Breast epithelium (tissue), 3 donors: ENCODE measurements around the gene ARAF.

Source experiments
- POLR2A ChIP-seq: fragments of 450-650 bp; IDR thresholded peaks from one replicate; pipeline ENCODE4 v1.6.1; 2016; ENCODE audit warnings: antibody characterized with exemption, mild to moderate bottlenecking, moderate library complexity
- POLR2AphosphoS5 ChIP-seq, 3 donors: sonication (generic); formaldehyde crosslinking; IDR thresholded peaks; one replicate each; pipeline ENCODE4 v1.6.1; 2017; ENCODE audit warnings: antibody characterized with exemption in 3 of 3
- TF ChIP-seq, protein P1 (sequence below), 3 donors: fragments of 450-650 bp; IDR thresholded peaks; one replicate each; pipeline ENCODE4 v1.5.1; 2016 to 2017; ENCODE audit warnings: antibody characterized with exemption in 3 of 3, mild to moderate bottlenecking in 3 of 3, moderate library complexity in 3 of 3

DNA sequence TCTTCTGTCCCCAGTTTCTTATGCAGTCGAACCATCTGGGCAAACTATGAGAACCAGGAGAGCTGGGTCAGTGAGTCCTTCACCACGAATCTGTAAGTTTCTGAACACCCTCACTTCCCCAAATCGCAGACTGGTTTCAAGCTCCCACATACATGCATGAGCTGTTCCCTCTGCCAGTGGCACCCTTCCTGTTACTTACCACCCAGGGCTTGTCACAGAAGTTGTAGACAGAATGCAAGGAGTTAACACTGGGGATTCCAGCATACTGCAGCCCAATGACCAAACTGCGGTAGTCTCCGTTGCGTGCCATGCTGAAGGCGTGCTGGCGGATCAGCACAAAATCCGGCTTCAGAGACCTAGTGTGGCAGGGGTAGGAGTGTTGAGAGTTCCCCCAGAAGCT lies 44.0 kb downstream of the ARAF start:
- TF ChIP-seq, protein P1, sequence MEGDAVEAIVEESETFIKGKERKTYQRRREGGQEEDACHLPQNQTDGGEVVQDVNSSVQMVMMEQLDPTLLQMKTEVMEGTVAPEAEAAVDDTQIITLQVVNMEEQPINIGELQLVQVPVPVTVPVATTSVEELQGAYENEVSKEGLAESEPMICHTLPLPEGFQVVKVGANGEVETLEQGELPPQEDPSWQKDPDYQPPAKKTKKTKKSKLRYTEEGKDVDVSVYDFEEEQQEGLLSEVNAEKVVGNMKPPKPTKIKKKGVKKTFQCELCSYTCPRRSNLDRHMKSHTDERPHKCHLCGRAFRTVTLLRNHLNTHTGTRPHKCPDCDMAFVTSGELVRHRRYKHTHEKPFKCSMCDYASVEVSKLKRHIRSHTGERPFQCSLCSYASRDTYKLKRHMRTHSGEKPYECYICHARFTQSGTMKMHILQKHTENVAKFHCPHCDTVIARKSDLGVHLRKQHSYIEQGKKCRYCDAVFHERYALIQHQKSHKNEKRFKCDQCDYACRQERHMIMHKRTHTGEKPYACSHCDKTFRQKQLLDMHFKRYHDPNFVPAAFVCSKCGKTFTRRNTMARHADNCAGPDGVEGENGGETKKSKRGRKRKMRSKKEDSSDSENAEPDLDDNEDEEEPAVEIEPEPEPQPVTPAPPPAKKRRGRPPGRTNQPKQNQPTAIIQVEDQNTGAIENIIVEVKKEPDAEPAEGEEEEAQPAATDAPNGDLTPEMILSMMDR (IDR thresholded peaks at IDR 0.05) = no peak
- no peak for TF ChIP-seq POLR2A
- TF ChIP-seq POLR2AphosphoS5 (IDR thresholded peaks at IDR 0.05) = no peak
